GM12892 (cell line): ENCODE measurements around the gene ALK.

Source experiments
- DNase-seq: peaks from one replicate; pipeline ENCODE4 v3.0.0; 2011; ENCODE audit not compliant: insufficient read length
- FAIRE-seq: peaks from 2 replicates; lab custom pipeline; 2011; peaks lifted over from hg19 to GRCh38; lab: Jason Lieb, UNC
- POLR2A ChIP-seq: IDR thresholded peaks from 2 replicates; pipeline ENCODE4 v1.6.1; 2011; ENCODE audit warnings: low read depth, low read length, control low read depth
- POLR2AphosphoS5 ChIP-seq: IDR thresholded peaks from 2 replicates; pipeline ENCODE4 v1.6.1; 2011; ENCODE audit warnings: low read depth, low read length, control low read depth
- TAF1 ChIP-seq: IDR thresholded peaks from 2 replicates; pipeline ENCODE4 v1.6.1; 2011; ENCODE audit warnings: low read depth, mild to moderate bottlenecking, control low read depth, low read length, borderline replicate concordance

Gene ALK

GRCh38 chr2:29443151-29443550 lies 478.2 kb downstream of the ALK start:
- FAIRE-seq (no peak), DNase-seq (no peak)
- TF ChIP-seq TAF1: no peak
- TF ChIP-seq POLR2AphosphoS5: no peak
- no peak for TF ChIP-seq POLR2A

DNA sequence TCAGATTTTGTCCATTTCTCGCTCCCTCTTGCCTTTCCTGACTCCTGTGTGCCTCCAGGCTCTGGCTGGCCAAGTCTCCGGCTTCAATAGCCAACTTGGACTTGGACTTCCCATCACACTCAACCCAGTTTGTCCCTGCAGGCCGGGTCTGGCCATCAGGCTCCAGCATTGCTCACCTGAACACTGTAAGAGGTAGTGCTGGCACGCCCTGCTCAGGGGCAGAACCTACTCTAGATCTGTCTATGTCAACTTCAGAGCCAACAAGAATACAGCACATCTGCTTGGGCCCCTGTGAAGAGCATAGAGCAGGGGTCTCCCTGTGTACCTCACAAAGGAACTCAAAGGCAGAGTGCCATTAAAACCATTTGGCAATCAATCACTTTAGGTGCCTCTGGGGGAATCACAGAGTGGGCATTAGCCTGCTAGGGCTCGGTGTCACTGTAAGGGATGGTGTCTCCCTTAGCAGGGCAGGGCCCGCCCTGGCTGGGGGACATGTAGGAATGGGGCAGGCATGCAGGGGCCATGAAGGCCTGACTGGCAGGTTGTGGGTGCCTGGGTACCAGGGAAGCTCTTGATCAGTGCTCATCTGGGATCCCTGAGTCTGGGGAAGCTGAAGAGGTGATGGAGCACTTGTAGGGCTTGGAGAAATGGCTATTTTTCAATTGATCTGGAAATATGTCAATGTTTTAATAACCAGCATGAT lies 480.3 kb downstream of the ALK start:
- DNase-seq (no peak), FAIRE-seq (no peak)
- no peak for TF ChIP-seq TAF1
- TF ChIP-seq POLR2AphosphoS5: no peak
- TF ChIP-seq POLR2A: no peak

GRCh38 chr2:29433920-29434319 lies 487.5 kb downstream of the ALK start:
- no peak for FAIRE-seq
- no peak for TF ChIP-seq POLR2A
- TF ChIP-seq TAF1: no peak
- no peak for TF ChIP-seq POLR2AphosphoS5
- no peak for DNase-seq

GRCh38 chr2:29433128-29433527 lies 488.3 kb downstream of the ALK start:
- no peak for FAIRE-seq
- TF ChIP-seq POLR2A (no peak), TAF1 (no peak), POLR2AphosphoS5 (no peak)

GRCh38 chr2:29431485-29431884 lies 489.9 kb downstream of the ALK start:
- FAIRE-seq (no peak), DNase-seq (no peak)
- no peak for TF ChIP-seq POLR2A
- no peak for TF ChIP-seq POLR2AphosphoS5
- TF ChIP-seq TAF1: no peak

More at GRCh38 chr2:29433128-29433527, 488.3 kb downstream of the ALK start:
- no peak for DNase-seq

GRCh38 chr2:29430382-29431112 lies 490.8 kb downstream of the ALK start:
- FAIRE-seq (no peak), DNase-seq (no peak)
- TF ChIP-seq POLR2AphosphoS5 (no peak), POLR2A (no peak), TAF1 (no peak)

GRCh38 chr2:29426354-29426753 lies 495.0 kb downstream of the ALK start:
- TF ChIP-seq POLR2AphosphoS5 (no peak), POLR2A (no peak), TAF1 (no peak)
- no peak for FAIRE-seq
- no peak for DNase-seq

- FAIRE-seq: no peak
- DNase-seq: no peak
- no peak for TF ChIP-seq POLR2A
- no peak for TF ChIP-seq POLR2AphosphoS5
- TF ChIP-seq TAF1: no peak
Measured at GRCh38 chr2:29425866-29426265, 495.5 kb downstream of the ALK start.

DNA sequence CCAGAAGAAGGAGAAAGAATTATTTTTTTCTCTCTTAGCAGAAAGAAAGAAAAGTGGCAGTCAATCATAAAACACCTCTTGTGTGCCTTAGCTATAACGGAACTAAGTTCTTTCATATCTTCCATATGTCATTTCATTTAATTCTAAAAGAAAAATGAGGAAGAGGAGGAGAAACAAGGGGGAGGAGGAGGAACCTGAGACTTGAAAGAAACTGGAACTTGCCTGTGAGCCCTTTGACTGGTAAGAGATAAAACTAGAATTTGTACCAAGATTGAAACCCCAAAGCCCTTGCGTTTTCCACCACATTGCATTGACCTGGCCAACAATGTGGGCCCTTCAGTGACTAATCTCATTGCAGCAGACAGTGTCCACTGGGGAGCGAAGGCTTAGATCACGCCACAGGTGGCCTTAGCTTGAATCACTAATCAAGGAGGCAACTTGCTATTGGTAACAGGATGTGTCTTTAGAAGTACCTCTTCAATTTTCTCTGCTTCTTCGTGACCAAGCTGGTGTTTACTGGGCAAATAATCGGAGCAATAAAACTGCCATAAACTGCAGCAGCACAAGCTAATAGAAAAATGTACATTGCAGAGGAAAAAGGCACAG lies 498.2 kb downstream of the ALK start:
- peak; percentile 40 for FAIRE-seq
- no peak for TF ChIP-seq TAF1
- no peak for TF ChIP-seq POLR2A
- no peak for TF ChIP-seq POLR2AphosphoS5
- DNase-seq: no peak

GRCh38 chr2:29420999-29421782 lies 500.2 kb downstream of the ALK start:
- TF ChIP-seq TAF1 (no peak), POLR2AphosphoS5 (no peak), POLR2A (no peak)
- no peak for DNase-seq
- FAIRE-seq: no peak

DNA sequence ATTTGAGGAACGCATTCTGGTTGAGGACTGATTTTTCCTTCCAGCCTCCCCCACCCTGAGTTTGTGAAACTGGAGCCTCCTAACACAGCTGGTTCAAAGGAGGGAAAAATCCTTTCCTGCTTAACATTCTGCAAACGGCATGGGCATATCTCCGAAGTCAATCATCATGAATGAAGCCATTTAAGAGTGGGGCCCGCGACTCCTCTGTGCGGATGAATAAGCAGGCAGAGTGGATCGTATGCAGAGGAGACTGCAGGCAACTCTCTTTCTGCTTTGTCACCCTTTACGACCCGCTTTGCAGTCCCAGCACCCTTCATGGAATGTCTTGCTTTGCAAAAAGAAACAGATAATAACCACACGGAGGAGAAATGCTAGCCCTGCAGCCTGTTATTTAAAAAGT lies 500.9 kb downstream of the ALK start:
- DNase-seq (no peak), FAIRE-seq (no peak)
- TF ChIP-seq POLR2A (no peak), TAF1 (no peak), POLR2AphosphoS5 (no peak)

GRCh38 chr2:29417630-29418029 lies 503.8 kb downstream of the ALK start:
- DNase-seq (no peak), FAIRE-seq (no peak)
- no peak for TF ChIP-seq POLR2A
- no peak for TF ChIP-seq POLR2AphosphoS5
- TF ChIP-seq TAF1: no peak
